GM08714 (cell line): ENCODE data around the gene PRKG2.

ENCODE experiments used
- H3K4me3 ChIP-seq: fragments of 200-500 bp; sonication (Bioruptor generic); 2 replicates; pipeline ENCODE4 v1.5.1; 2014; ENCODE audit warnings: mild to moderate bottlenecking, low read length, inconsistent platforms
- ZNF274 ChIP-seq: IDR thresholded peaks from 2 replicates; pipeline ENCODE4 v1.6.1; 2012; ENCODE audit warnings: mild to moderate bottlenecking, low read depth, low read length

PRKG2 gene

GRCh38 chr4:81197864-81198524 is 17.0 kb downstream of the PRKG2 start:
- TF ChIP-seq ZNF274: no peak
- H3K4me3 ChIP-seq: no peak overlapping the region

- H3K4me3 ChIP-seq: no peak overlapping the region
- TF ChIP-seq ZNF274: no peak
These were observed 18.8 kb downstream of the PRKG2 start for GRCh38 chr4:81196126-81196650.

- no peak for TF ChIP-seq ZNF274
- no peak overlapping the region for H3K4me3 ChIP-seq
These were observed 19.5 kb downstream of the PRKG2 start for GRCh38 chr4:81195475-81195874.

- H3K4me3 ChIP-seq: no peak overlapping the region
- TF ChIP-seq ZNF274: no peak
These were observed 20.7 kb downstream of the PRKG2 start for GRCh38 chr4:81194286-81194685.

- no peak overlapping the region for H3K4me3 ChIP-seq
- no peak for TF ChIP-seq ZNF274
These were observed 34.1 kb downstream of the PRKG2 start for GRCh38 chr4:81180916-81181315.

GRCh38 chr4:81179326-81179725 is 35.7 kb downstream of the PRKG2 start:
- H3K4me3 ChIP-seq: no peak overlapping the region

GRCh38 chr4:81173213-81173612 is 41.8 kb downstream of the PRKG2 start:
- TF ChIP-seq ZNF274: no peak
- no peak overlapping the region for H3K4me3 ChIP-seq

More at GRCh38 chr4:81179326-81179725, 35.7 kb downstream of the PRKG2 start:
- TF ChIP-seq ZNF274: no peak

DNA sequence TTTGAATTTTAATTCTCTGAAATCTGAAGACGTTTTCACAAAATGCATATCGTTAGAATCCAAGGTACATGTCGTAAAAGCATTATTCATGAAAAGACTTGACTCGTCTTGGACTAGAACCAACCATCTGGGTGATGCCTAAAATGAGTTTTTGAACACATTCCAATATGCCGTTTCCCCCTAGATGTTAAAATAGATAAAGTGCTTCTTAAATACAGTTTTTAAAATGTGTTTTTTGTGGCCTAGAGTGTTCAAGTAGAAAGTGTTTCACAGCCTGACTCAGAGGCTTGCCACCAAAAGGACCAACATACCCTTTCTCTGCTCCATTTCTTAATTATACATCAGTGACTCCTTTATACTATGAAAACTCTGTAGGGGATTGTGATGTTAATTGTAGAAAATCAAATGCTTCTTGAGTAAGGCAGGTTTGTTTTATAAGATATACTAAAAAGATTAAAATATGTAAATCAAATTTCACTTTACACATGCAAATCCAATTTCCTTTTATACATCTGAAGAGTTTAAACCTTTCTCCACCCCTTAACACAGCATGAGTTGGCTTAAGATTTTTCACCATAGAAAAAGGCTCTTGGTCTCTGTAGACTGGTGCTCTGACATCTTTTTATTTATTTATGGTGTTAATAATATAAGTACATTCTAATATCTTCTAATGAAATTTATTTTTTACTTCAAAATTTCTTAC is 48.4 kb downstream of the PRKG2 start:
- no peak overlapping the region for H3K4me3 ChIP-seq
- TF ChIP-seq ZNF274: no peak

DNA sequence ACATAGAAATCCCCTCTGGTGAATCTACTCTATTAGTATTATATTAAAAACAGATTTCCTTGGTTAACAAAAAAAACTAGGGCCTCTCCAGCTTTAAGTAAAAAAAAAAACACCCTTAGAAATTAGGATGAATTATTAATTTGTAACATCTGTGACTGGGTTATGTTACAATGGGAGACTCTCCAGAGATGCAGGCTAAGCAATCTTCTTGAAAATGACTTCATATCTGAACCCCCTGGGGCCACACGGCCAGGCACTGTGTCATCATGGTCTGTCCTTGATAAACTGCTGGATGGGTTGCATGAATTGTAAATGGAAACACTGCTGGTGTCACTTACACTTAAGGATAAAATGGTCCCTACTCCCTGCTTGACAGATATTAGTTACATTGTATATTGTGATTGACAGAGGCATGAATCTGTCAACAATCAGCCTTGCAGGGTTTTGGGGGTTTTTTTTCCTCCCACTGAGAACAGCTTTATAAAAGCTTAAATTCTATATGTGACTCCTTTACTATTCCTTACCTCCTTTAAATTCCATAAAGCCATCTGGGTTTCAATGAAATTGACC is 49.1 kb downstream of the PRKG2 start:
- TF ChIP-seq ZNF274: no peak
- H3K4me3 ChIP-seq: no peak overlapping the region

- no peak overlapping the region for H3K4me3 ChIP-seq
- TF ChIP-seq ZNF274: no peak
These were observed 50.2 kb downstream of the PRKG2 start for GRCh38 chr4:81164623-81165416.

DNA sequence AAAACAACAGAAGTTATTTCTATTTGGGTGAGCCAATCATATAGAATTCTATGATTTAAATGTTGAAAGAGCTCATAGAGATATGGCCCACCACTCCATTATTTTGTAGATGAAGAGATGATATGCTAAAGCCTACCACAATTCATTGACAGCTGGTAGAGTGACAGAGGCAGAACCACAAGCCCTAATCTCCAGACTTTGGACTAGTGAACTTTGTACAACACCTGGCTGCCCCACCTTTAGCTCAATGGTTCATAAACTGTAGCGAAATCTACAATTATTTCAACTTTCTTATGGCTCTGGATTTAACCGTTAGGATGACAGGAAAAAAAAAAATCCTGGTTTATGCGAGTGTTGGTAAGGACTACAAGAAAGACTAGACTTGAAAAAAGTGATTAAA is 50.9 kb downstream of the PRKG2 start:
- H3K4me3 ChIP-seq: no peak overlapping the region
- TF ChIP-seq ZNF274: no peak

GRCh38 chr4:81162752-81163458 is 52.1 kb downstream of the PRKG2 start:
- TF ChIP-seq ZNF274: no peak
- no peak overlapping the region for H3K4me3 ChIP-seq

GRCh38 chr4:81153714-81154323 is 61.2 kb downstream of the PRKG2 start:
- H3K4me3 ChIP-seq: peak overlapping the region; percentile 71; the same call in 1 of the 2 replicates
